ENCODE results near the gene MMP24.
"Not testable (repeated sequence)": the region's sequence is repeated elsewhere in the genome, so short reads cannot be mapped to it uniquely, and the experiment has no call there.

Gene MMP24

GRCh38 chr20:35226126-35226883, at the start of gene MMP24:
TSS of gene MMP24 (plus strand) at chr20:35226690. CDS start at chr20:35226739, 49 bp downstream.
- no peak for DNase-seq

GRCh38 chr20:35179292-35180212, 46.9 kb upstream of the MMP24 start:
- no peak for DNase-seq

- no peak for DNase-seq
Measured at GRCh38 chr20:35180266-35180665, 46.2 kb upstream of the MMP24 start.

GRCh38 chr20:35181731-35182130, 44.8 kb upstream of the MMP24 start:
- DNase-seq, result no peak

GRCh38 chr20:35186691-35187289, 39.7 kb upstream of the MMP24 start:
- not testable (repeated sequence) for DNase-seq

GRCh38 chr20:35187584-35188190, 38.8 kb upstream of the MMP24 start:
- DNase-seq, result no peak

GRCh38 chr20:35189223-35189622, 37.3 kb upstream of the MMP24 start:
- DNase-seq, result not testable (repeated sequence)

- DNase-seq, result no peak
Measured at GRCh38 chr20:35190556-35190955, 35.9 kb upstream of the MMP24 start.

GRCh38 chr20:35191419-35192117, 34.9 kb upstream of the MMP24 start:
- DNase-seq, result no peak

- peak; percentile 58 for DNase-seq
Measured at GRCh38 chr20:35192118-35192872, 34.2 kb upstream of the MMP24 start.

GRCh38 chr20:35193031-35193791, 33.3 kb upstream of the MMP24 start:
- not testable (repeated sequence) for DNase-seq

GRCh38 chr20:35196313-35196712, 30.2 kb upstream of the MMP24 start:
- DNase-seq, result no peak

GRCh38 chr20:35199740-35200139, 26.8 kb upstream of the MMP24 start:
- DNase-seq, result no peak

- DNase-seq, result no peak
Measured at GRCh38 chr20:35200267-35200666, 26.2 kb upstream of the MMP24 start.

GRCh38 chr20:35201467-35201866, 25.0 kb upstream of the MMP24 start:
- not testable (repeated sequence) for DNase-seq

GRCh38 chr20:35206802-35207201, 19.7 kb upstream of the MMP24 start:
- no peak for DNase-seq

GRCh38 chr20:35207950-35208611, 18.4 kb upstream of the MMP24 start:
- DNase-seq, result peak; percentile 79

GRCh38 chr20:35215066-35215956, 11.2 kb upstream of the MMP24 start:
- DNase-seq, result no peak

GRCh38 chr20:35216541-35216940, 9.9 kb upstream of the MMP24 start:
- DNase-seq, result no peak
